Fibroblast of upper back skin (primary cell): ENCODE data around the gene HAND2.

Source experiments
- DNase-seq: peaks from one replicate; pipeline ENCODE4 v3.0.0-alpha.2; 2013

Gene HAND2

GRCh38 chr4:173500841-173501591, 29.0 kb downstream of the HAND2 start:
- no peak for DNase-seq

- DNase-seq: peak; percentile 49
Observed at GRCh38 chr4:173499658-173500535, 30.1 kb downstream of the HAND2 start.

- peak; percentile 49 for DNase-seq
Observed at GRCh38 chr4:173498771-173499170, 31.3 kb downstream of the HAND2 start.

- DNase-seq: no peak
Observed at GRCh38 chr4:173498023-173498422, 32.0 kb downstream of the HAND2 start.

- peak; percentile 59 for DNase-seq
Observed at GRCh38 chr4:173494013-173494970, 35.7 kb downstream of the HAND2 start.

- no peak for DNase-seq
Observed at GRCh38 chr4:173493041-173493440, 37.0 kb downstream of the HAND2 start.

GRCh38 chr4:173492315-173492714, 37.7 kb downstream of the HAND2 start:
- no peak for DNase-seq

- DNase-seq: peak; percentile 60
Observed at GRCh38 chr4:173490817-173491528, 39.1 kb downstream of the HAND2 start.

- DNase-seq: no peak
Observed at GRCh38 chr4:173490256-173490655, 39.8 kb downstream of the HAND2 start.

GRCh38 chr4:173489514-173489913, 40.5 kb downstream of the HAND2 start:
- DNase-seq: peak; percentile 85

- no peak for DNase-seq
Observed at GRCh38 chr4:173488656-173489055, 41.4 kb downstream of the HAND2 start.

GRCh38 chr4:173488074-173488473, 42.0 kb downstream of the HAND2 start:
- no peak for DNase-seq

GRCh38 chr4:173486714-173487392, 43.2 kb downstream of the HAND2 start:
- peak; percentile 32 for DNase-seq

GRCh38 chr4:173485164-173485563, 44.9 kb downstream of the HAND2 start:
- DNase-seq: peak; percentile 32

GRCh38 chr4:173482330-173482931, 47.6 kb downstream of the HAND2 start:
- no peak for DNase-seq

GRCh38 chr4:173478913-173479283, 51.1 kb downstream of the HAND2 start:
- no peak for DNase-seq

- DNase-seq: peak; percentile 59
Observed at GRCh38 chr4:173478201-173478912, 51.7 kb downstream of the HAND2 start.

- DNase-seq: no peak
Observed at GRCh38 chr4:173477016-173477415, 53.0 kb downstream of the HAND2 start.
